Measurements from ENCODE around the gene SFXN2.
A peak's percentile ranks its signal among the peaks of the same experiment; 100 is the strongest.

The SFXN2 gene

GRCh38 chr10:102705531-102705930 lies 8.9 kb upstream of the SFXN2 start:
- CTCF ChIA-PET, result no interaction called here
- POLR2A ChIA-PET, result no interaction called here
- no peak for TF ChIP-seq CTCF (IDR thresholded peaks at IDR 0.05; ENCODE audit: control extremely low read depth, extremely low read depth, low read depth, missing control alignments)

GRCh38 chr10:102710609-102711008 lies 3.8 kb upstream of the SFXN2 start:
- ChIA-PET POLR2A (no interaction called here), CTCF (interaction anchor here (0.9 to 5.2 kb wide), 6 partner anchors 9 to 65 kb away, joined by 3 to 41 read pairs (median 4); no protein-coding TSS in a partner anchor)
- no peak for DNase-seq (ENCODE audit: extremely low spot score)
- no peak for TF ChIP-seq CTCF (IDR thresholded peaks at IDR 0.05; ENCODE audit: control extremely low read depth, extremely low read depth, low read depth, missing control alignments)

More at GRCh38 chr10:102705531-102705930, 8.9 kb upstream of the SFXN2 start:
- DNase-seq (ENCODE audit: extremely low spot score), result no peak

- CTCF ChIA-PET, result interaction anchor here (1.1 to 5.2 kb wide), 10 partner anchors 13 to 468 kb away, joined by 3 to 41 read pairs (median 4); partner anchors contain the start of genes TRIM8 and WBP1L
- no peak for TF ChIP-seq CTCF (IDR thresholded peaks at IDR 0.05; ENCODE audit: control extremely low read depth, extremely low read depth, low read depth, missing control alignments)
- DNase-seq (ENCODE audit: extremely low spot score), result peak; percentile 44
- POLR2A ChIA-PET, result no interaction called here
These were observed 2.3 kb upstream of the SFXN2 start for GRCh38 chr10:102712089-102712488.

- DNase-seq (ENCODE audit: extremely low spot score), result no peak
- ChIA-PET POLR2A (interaction anchor here (0.5 to 0.6 kb wide), 2 partner anchors 62 to 172 kb away, joined by 3 read pairs; no protein-coding TSS in a partner anchor), CTCF (interaction anchor here (0.8 to 5.2 kb wide), 18 partner anchors 9 to 467 kb away, joined by 3 to 41 read pairs (median 5); partner anchors contain the start of genes TRIM8 and WBP1L)
- no peak for TF ChIP-seq CTCF (IDR thresholded peaks at IDR 0.05; ENCODE audit: control extremely low read depth, extremely low read depth, low read depth, missing control alignments)
These were observed 1.4 kb upstream of the SFXN2 start for GRCh38 chr10:102712843-102713538.

- POLR2A ChIA-PET, result interaction anchor here (0.5 to 1.4 kb wide), 3 partner anchors 53 to 172 kb away, joined by 3 read pairs; no protein-coding TSS in a partner anchor
- no peak for TF ChIP-seq CTCF (IDR thresholded peaks at IDR 0.05; ENCODE audit: control extremely low read depth, extremely low read depth, low read depth, missing control alignments)
- DNase-seq (ENCODE audit: extremely low spot score), result no peak
- CTCF ChIA-PET, result interaction anchor here (0.8 to 5.2 kb wide), 17 partner anchors 8 to 358 kb away, joined by 3 to 41 read pairs (median 5); partner anchors contain the start of genes TRIM8 and WBP1L
These were observed 960 bp upstream of the SFXN2 start for GRCh38 chr10:102713539-102713813.

GRCh38 chr10:102713814-102714620 lies 419 bp upstream of the SFXN2 start, which contains the start of gene ARL3:
TSS of gene ARL3 (minus strand) at chr10:102714397. CDS start at chr10:102714275, 122 bp downstream.
- DNase-seq (ENCODE audit: extremely low spot score), result peak; percentile 98
- POLR2A ChIA-PET, result interaction anchor here (0.5 to 1.4 kb wide), 5 partner anchors 53 to 171 kb away, joined by 3 to 5 read pairs (median 3); no protein-coding TSS in a partner anchor
- CTCF ChIA-PET, result interaction anchor here (0.9 to 5.2 kb wide), 18 partner anchors 8 to 357 kb away, joined by 3 to 41 read pairs (median 5); partner anchors contain the start of genes TRIM8 and WBP1L
- no peak for TF ChIP-seq CTCF (IDR thresholded peaks at IDR 0.05; ENCODE audit: control extremely low read depth, extremely low read depth, low read depth, missing control alignments)
